Measurements from ENCODE around the gene DPP3. TPM values are rescaled to one million over a fixed set of nuclear protein-coding genes. Genes with fewer than 3 reads are reported as not detected.
A peak's percentile ranks its signal among the peaks of the same experiment; 100 is the strongest.
"Not testable (repeated sequence)": the region's sequence is repeated elsewhere in the genome, so short reads cannot be mapped to it uniquely, and the experiment has no call there.

Gene DPP3, protein sequence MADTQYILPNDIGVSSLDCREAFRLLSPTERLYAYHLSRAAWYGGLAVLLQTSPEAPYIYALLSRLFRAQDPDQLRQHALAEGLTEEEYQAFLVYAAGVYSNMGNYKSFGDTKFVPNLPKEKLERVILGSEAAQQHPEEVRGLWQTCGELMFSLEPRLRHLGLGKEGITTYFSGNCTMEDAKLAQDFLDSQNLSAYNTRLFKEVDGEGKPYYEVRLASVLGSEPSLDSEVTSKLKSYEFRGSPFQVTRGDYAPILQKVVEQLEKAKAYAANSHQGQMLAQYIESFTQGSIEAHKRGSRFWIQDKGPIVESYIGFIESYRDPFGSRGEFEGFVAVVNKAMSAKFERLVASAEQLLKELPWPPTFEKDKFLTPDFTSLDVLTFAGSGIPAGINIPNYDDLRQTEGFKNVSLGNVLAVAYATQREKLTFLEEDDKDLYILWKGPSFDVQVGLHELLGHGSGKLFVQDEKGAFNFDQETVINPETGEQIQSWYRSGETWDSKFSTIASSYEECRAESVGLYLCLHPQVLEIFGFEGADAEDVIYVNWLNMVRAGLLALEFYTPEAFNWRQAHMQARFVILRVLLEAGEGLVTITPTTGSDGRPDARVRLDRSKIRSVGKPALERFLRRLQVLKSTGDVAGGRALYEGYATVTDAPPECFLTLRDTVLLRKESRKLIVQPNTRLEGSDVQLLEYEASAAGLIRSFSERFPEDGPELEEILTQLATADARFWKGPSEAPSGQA
- total RNA-seq, result 10 to 100 TPM; 72.4 to 75.8 TPM

DNA sequence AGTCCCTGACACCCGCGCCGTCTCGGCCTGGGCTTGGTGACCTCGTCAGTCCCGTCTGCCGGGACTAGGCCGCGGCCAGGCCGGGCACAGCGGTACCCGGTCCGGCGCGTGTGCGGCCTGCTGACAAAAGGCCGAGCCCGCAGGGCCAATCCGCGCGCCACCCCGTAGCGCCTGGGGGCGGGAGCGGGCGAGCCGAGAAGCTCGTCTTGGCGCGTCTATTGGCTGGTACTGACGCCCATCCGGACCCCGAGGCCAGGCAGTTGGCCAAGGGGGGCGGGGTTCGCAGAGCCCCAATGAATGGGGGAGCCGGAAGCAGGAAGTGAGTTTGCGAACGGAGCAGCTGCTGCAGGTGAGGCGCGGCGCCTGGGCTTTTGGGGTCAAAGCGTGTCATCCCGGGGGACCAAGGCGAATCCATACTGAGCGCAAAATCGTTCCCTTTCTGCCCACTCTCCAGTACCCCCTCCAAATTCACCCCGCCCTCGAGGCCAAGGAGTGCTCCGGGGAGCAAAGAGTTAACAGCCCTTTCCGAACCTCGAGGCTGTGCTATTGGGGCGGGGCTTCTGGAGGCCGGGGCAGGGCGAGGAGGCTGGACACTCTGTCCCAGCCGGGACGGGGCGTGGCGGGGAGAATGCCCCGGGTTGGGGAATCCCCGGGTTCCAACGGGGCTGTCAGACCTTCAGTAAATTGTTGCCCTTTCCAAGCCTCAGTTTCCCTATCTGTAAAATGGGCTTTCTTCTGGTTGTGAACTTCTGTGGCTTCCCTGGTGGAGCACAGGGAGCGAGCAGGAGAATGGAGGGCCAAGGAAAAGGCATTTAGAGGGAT, at the start of gene DPP3:
DPP3 (plus strand) TSS at position 318 of the 822 bp plus-strand sequence. CDS start 1,767 bp downstream, outside the sequence.
- no peaks in the 10 kb centered on the region for H3K27me3 Mint-ChIP-seq
- peaks cover 8% of the 10 kb centered on the region for H3K36me3 Mint-ChIP-seq (ENCODE audit: low read depth)
- peaks cover 29% of the 10 kb centered on the region for H3K4me1 Mint-ChIP-seq (ENCODE audit: low read depth)
- no peaks in the 10 kb centered on the region for H3K9me3 Mint-ChIP-seq
- H3K27ac Mint-ChIP-seq, result peak within 1 kb of the TSS; percentile 91
- ChIA-PET POLR2A (interaction anchor here (0.6 to 2.2 kb wide), 10 partner anchors 9 to 268 kb away, joined by 3 to 11 read pairs (median 4); partner anchors contain the start of genes CTSF and MRPL11), CTCF (interaction anchor here (0.6 to 3.2 kb wide), 16 partner anchors 8 to 198 kb away, joined by 3 to 36 read pairs (median 6); partner anchors contain the start of genes BBS1, MRPL11, NPAS4 and PELI3)
- peak within 1 kb of the TSS; percentile 83 for H3K4me3 Mint-ChIP-seq
- peak; percentile 98 for ATAC-seq
- TF ChIP-seq, protein P1, sequence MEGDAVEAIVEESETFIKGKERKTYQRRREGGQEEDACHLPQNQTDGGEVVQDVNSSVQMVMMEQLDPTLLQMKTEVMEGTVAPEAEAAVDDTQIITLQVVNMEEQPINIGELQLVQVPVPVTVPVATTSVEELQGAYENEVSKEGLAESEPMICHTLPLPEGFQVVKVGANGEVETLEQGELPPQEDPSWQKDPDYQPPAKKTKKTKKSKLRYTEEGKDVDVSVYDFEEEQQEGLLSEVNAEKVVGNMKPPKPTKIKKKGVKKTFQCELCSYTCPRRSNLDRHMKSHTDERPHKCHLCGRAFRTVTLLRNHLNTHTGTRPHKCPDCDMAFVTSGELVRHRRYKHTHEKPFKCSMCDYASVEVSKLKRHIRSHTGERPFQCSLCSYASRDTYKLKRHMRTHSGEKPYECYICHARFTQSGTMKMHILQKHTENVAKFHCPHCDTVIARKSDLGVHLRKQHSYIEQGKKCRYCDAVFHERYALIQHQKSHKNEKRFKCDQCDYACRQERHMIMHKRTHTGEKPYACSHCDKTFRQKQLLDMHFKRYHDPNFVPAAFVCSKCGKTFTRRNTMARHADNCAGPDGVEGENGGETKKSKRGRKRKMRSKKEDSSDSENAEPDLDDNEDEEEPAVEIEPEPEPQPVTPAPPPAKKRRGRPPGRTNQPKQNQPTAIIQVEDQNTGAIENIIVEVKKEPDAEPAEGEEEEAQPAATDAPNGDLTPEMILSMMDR (IDR thresholded peaks at IDR 0.05), result no peak
- DNase-seq, result peak; percentile 98
- intact Hi-C loops (cut with micrococcal nuclease), result loop anchor here (10.0 kb wide), 1 partner anchor 64 kb away; the partner anchor contains the start of genes ACTN3 and ZDHHC24

DNA sequence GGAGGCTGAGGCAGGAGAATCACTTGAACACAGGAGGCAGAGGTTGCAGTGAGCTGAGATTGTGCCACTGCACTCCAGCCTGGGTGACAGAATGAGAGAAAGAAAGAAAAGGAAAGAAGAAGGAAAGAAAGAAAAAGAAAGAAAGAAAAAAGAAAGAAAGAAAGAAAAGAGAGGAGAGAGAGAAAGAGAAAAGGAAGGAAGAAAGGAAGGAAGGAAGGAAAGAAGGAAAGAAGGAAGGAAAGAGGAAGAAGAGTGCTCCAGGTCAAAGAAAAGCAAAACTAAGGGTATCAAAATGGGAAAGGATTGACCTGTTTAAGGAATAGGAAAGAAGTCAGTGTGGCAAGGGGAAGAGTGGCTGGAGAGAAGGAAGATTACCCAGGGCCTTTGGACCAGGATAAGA, 48.9 kb upstream of the DPP3 start:
- H3K36me3 Mint-ChIP-seq (ENCODE audit: low read depth), result peaks cover 24% of the 10 kb centered on the region
- H3K27me3 Mint-ChIP-seq; H3K27ac Mint-ChIP-seq; H3K4me1 Mint-ChIP-seq (ENCODE audit: low read depth); intact Hi-C loops (cut with micrococcal nuclease); H3K9me3 Mint-ChIP-seq; H3K4me3 Mint-ChIP-seq; POLR2A ChIA-PET; DNase-seq; ATAC-seq: not testable (repeated sequence)
- CTCF ChIA-PET, result interaction anchor here (0.8 to 7.4 kb wide), 4 partner anchors 10 to 62 kb away, joined by 3 to 91 read pairs (median 14); partner anchors contain the start of gene NPAS4

DNA sequence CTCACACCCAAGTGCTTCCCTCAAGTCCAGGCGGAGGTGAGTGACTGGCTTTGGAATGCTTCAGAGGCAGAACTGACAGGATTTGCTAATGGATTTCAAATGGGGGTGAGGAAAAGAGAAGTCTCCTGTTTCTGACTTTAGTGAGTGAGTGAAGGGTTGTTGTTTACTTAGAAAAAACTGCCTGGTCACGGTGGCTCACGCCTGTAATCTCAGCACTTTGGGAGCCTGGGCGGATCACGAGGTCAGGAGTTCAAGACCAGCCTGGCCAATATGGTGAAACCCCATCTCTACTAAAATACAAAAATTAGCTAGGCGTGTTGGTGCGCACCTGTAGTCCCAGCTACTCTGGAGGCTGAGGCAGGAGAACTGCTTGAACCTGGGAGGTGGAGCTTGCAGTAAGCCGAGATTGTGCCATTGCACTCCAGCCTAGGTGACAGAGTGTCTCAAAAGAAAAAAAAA, 48.3 kb upstream of the DPP3 start:
- H3K27ac Mint-ChIP-seq; H3K9me3 Mint-ChIP-seq; POLR2A ChIA-PET; intact Hi-C loops (cut with micrococcal nuclease); ATAC-seq; DNase-seq; H3K4me3 Mint-ChIP-seq; H3K27me3 Mint-ChIP-seq; H3K4me1 Mint-ChIP-seq (ENCODE audit: low read depth): not testable (repeated sequence)
- H3K36me3 Mint-ChIP-seq (ENCODE audit: low read depth), result peaks cover 31% of the 10 kb centered on the region
- CTCF ChIA-PET, result interaction anchor here (1.0 to 7.4 kb wide), 2 partner anchors 23 to 47 kb away, joined by 3 to 91 read pairs; no protein-coding TSS in a partner anchor

DNA sequence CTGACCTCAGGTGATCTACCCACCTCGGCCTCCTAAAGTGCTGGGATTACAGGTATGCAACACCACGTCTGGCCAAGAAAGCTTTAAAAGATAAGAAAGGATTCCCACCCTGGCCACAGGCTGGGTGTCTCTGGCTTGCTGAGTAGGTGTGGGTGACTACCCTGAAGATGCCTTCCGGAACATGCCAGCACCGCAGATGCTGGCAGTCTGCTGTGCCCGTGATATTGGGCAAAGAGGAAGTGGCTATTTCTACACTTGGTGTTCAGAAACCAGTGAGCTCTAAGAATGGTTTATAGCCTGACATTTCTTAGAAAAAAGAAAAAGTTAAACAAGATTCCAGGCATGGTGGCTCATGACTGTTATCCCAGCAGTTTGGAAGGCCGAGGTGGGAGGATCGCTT, 47.6 kb upstream of the DPP3 start:
- TF ChIP-seq, protein P1 (IDR thresholded peaks at IDR 0.05), result no peak
- CTCF ChIA-PET, result interaction anchor here (1.0 to 7.4 kb wide), 5 partner anchors 11 to 246 kb away, joined by 3 to 91 read pairs (median 6); partner anchors contain the start of gene RBM4B

DNA sequence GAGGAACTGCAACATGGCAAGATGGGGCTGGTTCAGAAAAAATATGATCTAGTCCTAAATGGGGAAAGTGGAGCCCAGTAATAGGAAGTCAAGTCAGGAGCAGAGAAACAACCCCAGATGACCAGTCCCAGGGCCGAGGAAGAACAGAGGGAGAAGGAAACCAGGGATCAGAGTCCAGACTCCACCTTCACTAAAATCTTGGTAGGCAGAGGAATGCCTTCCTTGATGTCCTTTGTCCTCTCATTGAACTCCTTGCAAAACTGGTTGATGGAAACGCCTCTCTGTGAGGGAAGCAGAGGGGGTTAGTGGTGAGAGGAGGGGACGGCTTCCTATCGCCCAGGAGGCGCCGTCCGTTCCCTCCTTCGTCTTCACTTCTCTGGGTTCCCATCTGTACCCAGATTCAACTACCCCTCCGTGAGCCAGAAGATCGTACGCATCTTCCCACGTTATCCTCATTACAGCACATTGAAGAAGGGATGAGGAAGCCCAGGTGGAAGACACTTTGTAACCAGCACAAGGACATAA, 42.2 kb upstream of the DPP3 start:
- Mint-ChIP-seq H3K9me3 (peaks cover 3% of the 10 kb centered on the region), H3K27ac (peak overlapping the region; percentile 98), H3K36me3 (ENCODE audit: low read depth) (peaks cover 22% of the 10 kb centered on the region), H3K4me3 (peak overlapping the region; percentile 96), H3K4me1 (ENCODE audit: low read depth) (peaks cover 20% of the 10 kb centered on the region), H3K27me3 (peaks cover 1% of the 10 kb centered on the region)
- DNase-seq, result no peak
- ChIA-PET CTCF (interaction anchor here (0.8 to 2.8 kb wide), 21 partner anchors 8 to 286 kb away, joined by 3 to 18 read pairs (median 7); partner anchors contain the start of genes DPP3, PELI3, RBM4 and RBM4B), POLR2A (interaction anchor here (0.8 to 1.6 kb wide), 10 partner anchors 15 to 108 kb away, joined by 3 to 6 read pairs (median 3); partner anchors contain the start of genes ACTN3, B4GAT1, DPP3 and ZDHHC24)
- TF ChIP-seq, protein P1 (IDR thresholded peaks at IDR 0.05), result no peak
- no peak for ATAC-seq
- intact Hi-C loops (cut with micrococcal nuclease), result loop anchor here (5.0 kb wide), 1 partner anchor 34 kb away; no protein-coding TSS in a partner anchor

More for the DNA sequence above, 47.6 kb upstream of the DPP3 start:
- POLR2A ChIA-PET, result interaction anchor here (1.5 kb wide), 1 partner anchor 23 kb away, joined by 4 read pairs; no protein-coding TSS in a partner anchor
- ATAC-seq, result no peak
- H3K9me3 Mint-ChIP-seq, result no peaks in the 10 kb centered on the region
- H3K36me3 Mint-ChIP-seq (ENCODE audit: low read depth), result peaks cover 32% of the 10 kb centered on the region
- peaks cover 13% of the 10 kb centered on the region for H3K4me1 Mint-ChIP-seq (ENCODE audit: low read depth)
- no peak overlapping the region for H3K4me3 Mint-ChIP-seq
- intact Hi-C loops (cut with micrococcal nuclease), result no loop called here
- H3K27me3 Mint-ChIP-seq, result no peaks in the 10 kb centered on the region
- H3K27ac Mint-ChIP-seq, result no peak overlapping the region
- DNase-seq, result no peak

All from activated CD8-positive, alpha-beta T cell treated with anti-CD3 and anti-CD28 coated beads for 36 hours (primary cell).